Duodenal mucosa (tissue), 2 donors: Measurements from ENCODE around the gene GPC2.
"Not testable (repeated sequence)": the region's sequence is repeated elsewhere in the genome, so short reads cannot be mapped to it uniquely, and the experiment has no call there.

Source experiments
- H3K27ac ChIP-seq: one replicate; pipeline ENCODE4 v1.7.0; 2013; ENCODE audit warnings: low read depth, low read length
- H3K27me3 ChIP-seq, 2 donors: one replicate each; pipeline ENCODE4 v1.7.0; 2013; ENCODE audit warnings: low read length in 2 of 2, control low read depth in 1 of 2; ENCODE audit not compliant: insufficient read depth in 2 of 2, control insufficient read depth in 1 of 2
- H3K36me3 ChIP-seq, 2 donors: one replicate each; pipeline ENCODE4 v1.7.0; 2013; ENCODE audit warnings: low read length in 2 of 2, control low read depth in 1 of 2; ENCODE audit not compliant: insufficient read depth in 2 of 2, control insufficient read depth in 1 of 2
- H3K4me1 ChIP-seq, 2 donors: one replicate each; pipeline ENCODE4 v1.7.0; 2013; ENCODE audit warnings: low read length in 2 of 2, control low read depth in 1 of 2; ENCODE audit not compliant: insufficient read depth in 2 of 2, control insufficient read depth in 1 of 2
- H3K4me3 ChIP-seq, 2 donors: one replicate each; pipeline ENCODE4 v1.7.0; 2013; ENCODE audit warnings: low read length in 2 of 2, low read depth in 1 of 2
- H3K9ac ChIP-seq, 2 donors: one replicate each; pipeline ENCODE4 v1.7.0; 2013; ENCODE audit warnings: low read length in 2 of 2, low read depth in 1 of 2
- H3K9me3 ChIP-seq, 2 donors: one replicate each; pipeline ENCODE4 v1.7.0; 2013; ENCODE audit warnings: low read length in 2 of 2, control low read depth in 1 of 2; ENCODE audit not compliant: control insufficient read depth in 1 of 2

Gene GPC2

DNA sequence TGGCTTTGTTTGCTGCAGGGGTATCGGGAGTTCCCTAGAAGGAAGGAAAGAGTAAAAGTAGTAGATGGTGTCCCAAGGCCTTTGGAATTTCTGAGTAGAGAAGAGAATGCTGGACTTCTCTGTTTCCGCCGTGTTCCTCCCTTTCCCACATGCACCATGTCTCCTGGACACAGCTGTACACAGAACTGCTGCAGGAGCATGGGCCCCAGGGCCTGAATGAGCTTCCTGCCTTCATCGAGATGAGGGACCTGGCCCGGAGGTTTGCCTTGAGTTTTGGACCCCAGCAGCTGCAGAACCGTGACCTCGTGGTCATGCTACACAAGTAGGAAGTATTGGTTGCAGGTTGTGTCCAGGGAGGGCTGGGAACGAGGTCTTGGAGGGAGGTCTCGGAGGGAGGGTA is 27.3 kb upstream of the GPC2 start:
- peaks cover 0 to 2% of the 10 kb centered on the region in 2 donors for H3K27me3 ChIP-seq
- H3K4me3 ChIP-seq: no peak overlapping the region
- H3K36me3 ChIP-seq: no peaks in the 10 kb centered on the region
- H3K27ac ChIP-seq: no peak overlapping the region
- peaks cover 17 to 21% of the 10 kb centered on the region in 2 donors for H3K4me1 ChIP-seq
- H3K9me3 ChIP-seq: no peaks in the 10 kb centered on the region
- H3K9ac ChIP-seq: no peak overlapping the region

DNA sequence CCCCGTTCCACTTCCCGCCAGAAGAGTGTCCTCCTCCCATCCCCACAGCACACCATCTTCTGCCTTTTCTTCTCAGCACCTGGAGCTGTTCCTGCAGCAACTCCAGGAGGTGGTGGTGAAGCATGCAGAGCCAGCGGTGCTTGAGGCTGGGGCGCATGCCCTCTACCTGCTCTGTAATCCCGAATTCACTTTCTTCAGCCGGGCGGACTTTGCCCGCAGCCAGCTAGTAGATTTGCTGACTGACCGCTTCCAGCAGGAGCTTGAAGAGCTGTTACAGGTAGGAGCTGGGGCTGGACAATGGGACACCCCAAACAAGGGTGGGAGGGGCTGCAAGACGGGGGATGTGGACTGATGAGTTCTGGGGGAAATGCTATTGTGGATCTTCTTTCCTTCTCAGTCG is 23.5 kb upstream of the GPC2 start:
- no peak overlapping the region for H3K9ac ChIP-seq
- no peak overlapping the region for H3K4me3 ChIP-seq
- no peak overlapping the region for H3K27ac ChIP-seq
- H3K27me3 ChIP-seq: no peaks in the 10 kb centered on the region
- H3K4me1 ChIP-seq: peaks cover 6 to 10% of the 10 kb centered on the region in 2 donors
- H3K36me3 ChIP-seq: no peaks in the 10 kb centered on the region
- no peaks in the 10 kb centered on the region for H3K9me3 ChIP-seq

DNA sequence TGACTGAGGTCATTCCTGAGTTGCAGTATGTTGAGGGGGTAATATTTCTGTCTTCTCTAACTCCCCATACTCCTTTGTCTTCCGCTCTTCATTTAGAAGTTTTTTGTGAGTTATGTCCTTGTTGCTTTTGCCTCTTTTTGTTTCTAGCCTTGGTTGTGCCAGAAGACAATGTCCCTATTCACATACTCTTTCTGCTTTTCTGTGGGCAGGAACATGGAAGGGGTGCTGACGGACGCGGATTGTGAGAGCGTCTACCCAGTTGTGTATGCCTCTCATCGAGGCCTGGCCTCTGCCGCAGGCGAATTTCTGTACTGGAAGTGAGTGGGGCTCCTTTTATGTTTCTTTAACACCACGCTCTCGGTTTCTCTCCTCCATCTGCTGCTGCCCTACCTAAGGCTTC is 21.1 kb upstream of the GPC2 start:
- H3K9me3 ChIP-seq: no peaks in the 10 kb centered on the region
- H3K36me3 ChIP-seq: no peaks in the 10 kb centered on the region
- no peak overlapping the region for H3K4me3 ChIP-seq
- no peaks in the 10 kb centered on the region for H3K27me3 ChIP-seq
- H3K27ac ChIP-seq: no peak overlapping the region
- H3K4me1 ChIP-seq: peaks cover 6 to 10% of the 10 kb centered on the region in 2 donors
- H3K9ac ChIP-seq: no peak overlapping the region

DNA sequence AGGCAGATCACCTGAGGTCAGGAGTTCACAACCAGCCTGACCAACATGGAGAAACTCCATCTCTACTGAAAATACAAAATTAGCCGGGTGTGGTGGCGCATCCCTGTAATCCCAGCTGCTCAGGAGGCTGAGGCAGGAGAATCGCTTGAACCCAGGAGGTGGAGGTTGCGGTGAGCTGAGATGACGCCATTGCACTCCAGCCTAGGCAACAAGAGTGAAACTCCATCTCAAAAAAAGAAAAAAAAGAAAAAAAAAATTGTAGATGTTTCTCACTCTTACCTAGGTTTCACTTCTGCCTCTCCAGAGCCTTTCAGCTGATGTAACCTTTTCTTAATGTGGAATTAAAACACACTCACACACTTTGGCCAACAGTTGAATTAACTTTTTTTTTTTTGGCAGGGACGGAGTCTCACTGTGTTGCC is 18.7 kb upstream of the GPC2 start:
- not testable (repeated sequence) for H3K27ac ChIP-seq, H3K9ac ChIP-seq, H3K27me3 ChIP-seq, H3K4me3 ChIP-seq, H3K36me3 ChIP-seq, H3K9me3 ChIP-seq, H3K4me1 ChIP-seq

DNA sequence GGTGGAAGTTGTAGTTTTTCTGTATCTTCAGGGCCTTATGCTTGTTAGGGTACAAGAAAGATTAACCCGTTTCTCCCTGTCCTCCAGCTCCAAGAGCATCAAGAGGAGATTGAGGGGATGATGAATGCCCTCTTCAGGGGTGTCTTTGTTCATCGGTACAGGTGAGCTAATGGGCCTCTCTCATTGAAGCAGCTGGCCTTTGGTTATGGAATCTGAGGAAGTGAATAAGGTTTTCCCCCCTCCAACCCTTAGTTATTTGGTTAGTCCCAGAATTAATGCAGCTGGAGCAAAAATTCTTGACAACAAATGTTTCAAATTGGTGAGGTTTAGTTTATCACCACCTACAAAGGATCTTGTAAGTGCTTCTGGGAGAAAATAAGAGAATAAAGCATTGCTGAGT is 18.0 kb upstream of the GPC2 start:
- Histone ChIP-seq H3K4me1 (peaks cover 1 to 2% of the 10 kb centered on the region in 2 donors), H3K4me3 (no peak overlapping the region), H3K27ac (no peak overlapping the region), H3K36me3 (no peaks in the 10 kb centered on the region), H3K9me3 (no peaks in the 10 kb centered on the region), H3K27me3 (no peaks in the 10 kb centered on the region), H3K9ac (no peak overlapping the region)

DNA sequence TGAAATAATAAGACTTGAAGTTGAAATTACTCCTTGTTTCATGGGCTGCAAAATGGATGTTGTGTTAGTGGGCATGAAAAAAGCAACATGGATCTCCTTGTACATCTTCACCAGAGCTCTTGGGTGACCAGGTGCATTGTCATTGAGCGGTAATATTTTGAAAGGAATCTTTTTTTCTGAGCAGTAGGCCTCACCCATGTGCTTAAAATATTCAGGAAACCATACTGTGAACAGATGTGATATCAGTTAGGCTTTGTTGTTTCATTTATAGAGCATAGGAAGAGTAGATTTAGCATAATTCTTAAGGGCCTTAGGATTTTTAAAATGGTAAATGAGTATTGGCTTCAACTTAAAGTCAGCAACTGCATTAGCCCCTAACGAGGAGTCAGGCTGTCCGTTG is 15.8 kb upstream of the GPC2 start:
- Histone ChIP-seq H3K4me3 (no peak overlapping the region), H3K36me3 (no peaks in the 10 kb centered on the region), H3K27ac (no peak overlapping the region), H3K4me1 (no peaks in the 10 kb centered on the region), H3K9ac (no peak overlapping the region), H3K9me3 (no peaks in the 10 kb centered on the region), H3K27me3 (no peaks in the 10 kb centered on the region)

DNA sequence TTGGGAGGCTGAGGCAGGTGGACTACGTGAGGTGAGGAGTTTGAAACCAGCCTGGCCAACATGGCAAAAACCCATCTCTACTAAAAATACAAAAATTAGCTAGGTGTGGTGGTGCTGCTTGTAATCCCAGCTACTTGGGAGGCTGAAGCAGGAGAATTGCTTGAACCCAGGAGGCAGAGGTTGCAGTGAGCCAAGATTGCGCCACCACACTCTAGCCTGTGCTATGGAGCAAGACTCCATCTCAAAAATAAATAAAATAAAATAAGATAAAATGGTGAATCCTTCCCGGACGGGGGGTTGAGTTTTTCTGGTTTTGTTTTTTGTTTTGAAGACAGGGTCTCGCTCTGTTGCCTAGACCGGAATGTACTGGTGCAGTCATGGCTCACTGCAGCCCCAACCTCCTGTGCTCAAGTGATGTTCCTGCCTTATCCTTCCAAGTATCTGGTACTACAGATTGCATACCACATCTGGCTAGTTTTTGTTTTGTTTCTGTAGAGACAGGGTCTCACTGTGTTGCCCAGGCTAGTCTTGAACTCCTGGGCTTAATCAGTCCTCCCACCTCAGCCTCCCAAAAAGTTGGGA is 15.2 kb upstream of the GPC2 start:
- not testable (repeated sequence) for H3K9ac ChIP-seq, H3K4me1 ChIP-seq, H3K4me3 ChIP-seq, H3K27ac ChIP-seq, H3K9me3 ChIP-seq, H3K27me3 ChIP-seq, H3K36me3 ChIP-seq

DNA sequence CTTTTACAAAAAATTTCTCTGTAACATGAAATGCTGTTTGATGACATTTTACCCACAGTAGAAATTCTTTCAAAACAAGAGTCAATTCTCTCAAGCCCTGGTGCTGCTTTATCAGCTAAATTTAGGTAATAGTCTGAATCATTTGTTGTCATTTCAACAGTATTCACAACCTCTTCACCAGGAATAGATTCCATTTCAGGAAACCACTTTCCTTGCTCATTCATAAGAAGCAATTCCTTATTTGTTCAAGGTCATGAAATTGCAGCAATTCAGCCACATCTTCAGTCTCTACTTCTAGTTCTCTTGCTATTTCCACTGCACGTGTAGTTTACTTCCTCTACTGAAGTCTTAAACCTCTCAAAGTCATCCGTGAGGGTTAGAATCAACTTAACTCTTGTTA is 14.6 kb upstream of the GPC2 start:
- Histone ChIP-seq H3K27me3 (no peaks in the 10 kb centered on the region), H3K27ac (no peak overlapping the region), H3K4me1 (no peaks in the 10 kb centered on the region), H3K36me3 (no peaks in the 10 kb centered on the region), H3K9me3 (no peaks in the 10 kb centered on the region), H3K4me3 (no peak overlapping the region), H3K9ac (no peak overlapping the region)

DNA sequence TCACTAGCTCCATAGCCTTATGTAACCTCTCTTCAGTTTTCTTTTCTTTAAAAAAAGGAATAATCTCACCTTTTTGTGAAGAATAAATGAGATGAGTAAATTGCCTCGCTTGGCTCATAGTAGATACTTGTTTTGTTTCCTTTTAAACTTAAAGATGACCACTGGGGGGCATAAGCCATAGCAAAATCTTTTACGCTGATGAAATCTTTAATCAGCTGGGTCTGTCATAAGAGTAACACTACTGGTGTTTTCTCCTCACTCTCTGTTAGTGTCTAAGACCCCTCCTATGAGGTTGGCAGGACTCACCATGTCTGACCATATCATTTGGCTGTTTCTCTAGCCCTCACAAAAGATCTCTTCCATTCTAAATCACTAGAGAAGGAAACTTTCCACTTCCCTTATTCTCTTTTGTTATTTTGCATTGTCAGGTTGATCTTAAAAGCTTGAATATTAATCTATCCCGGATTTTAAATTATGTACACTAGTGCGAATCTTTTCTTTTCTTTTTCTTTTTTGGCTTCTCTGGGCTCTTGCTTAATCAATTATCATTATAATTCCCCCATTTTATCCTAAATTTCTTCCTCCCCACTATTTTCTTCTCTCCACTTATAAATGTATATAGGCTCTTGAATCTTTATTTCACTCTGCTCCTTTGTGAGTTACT is 13.0 kb upstream of the GPC2 start:
- Histone ChIP-seq H3K4me1 (no peaks in the 10 kb centered on the region), H3K9ac (no peak overlapping the region), H3K27me3 (no peaks in the 10 kb centered on the region), H3K4me3 (no peak overlapping the region), H3K36me3 (no peaks in the 10 kb centered on the region), H3K9me3 (no peaks in the 10 kb centered on the region), H3K27ac (no peak overlapping the region)

DNA sequence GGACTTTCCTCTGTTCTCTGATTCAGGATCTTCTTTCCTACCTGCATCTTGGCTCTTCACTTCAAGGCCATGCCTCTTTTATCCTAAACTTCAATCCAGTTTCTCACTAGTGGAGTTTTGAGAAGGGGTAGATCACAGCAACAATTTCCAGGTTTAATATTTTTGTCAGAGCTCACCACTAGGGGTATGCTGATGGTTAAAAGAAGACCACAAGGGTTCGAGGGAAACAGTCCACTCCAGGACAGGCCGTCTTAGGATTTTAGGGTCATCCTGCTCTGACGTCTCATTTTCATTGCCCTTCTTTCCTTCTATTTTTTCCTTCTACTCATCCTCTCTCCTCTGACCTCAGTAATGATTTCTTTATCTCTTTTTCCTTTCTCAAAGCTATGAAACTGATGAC is 11.9 kb upstream of the GPC2 start:
- Histone ChIP-seq H3K4me3 (no peak overlapping the region), H3K9ac (no peak overlapping the region), H3K4me1 (no peaks in the 10 kb centered on the region), H3K36me3 (no peaks in the 10 kb centered on the region), H3K27me3 (no peaks in the 10 kb centered on the region), H3K9me3 (no peaks in the 10 kb centered on the region), H3K27ac (no peak overlapping the region)
